ENCODE results near the gene LRFN3.

LRFN3 gene

DNA sequence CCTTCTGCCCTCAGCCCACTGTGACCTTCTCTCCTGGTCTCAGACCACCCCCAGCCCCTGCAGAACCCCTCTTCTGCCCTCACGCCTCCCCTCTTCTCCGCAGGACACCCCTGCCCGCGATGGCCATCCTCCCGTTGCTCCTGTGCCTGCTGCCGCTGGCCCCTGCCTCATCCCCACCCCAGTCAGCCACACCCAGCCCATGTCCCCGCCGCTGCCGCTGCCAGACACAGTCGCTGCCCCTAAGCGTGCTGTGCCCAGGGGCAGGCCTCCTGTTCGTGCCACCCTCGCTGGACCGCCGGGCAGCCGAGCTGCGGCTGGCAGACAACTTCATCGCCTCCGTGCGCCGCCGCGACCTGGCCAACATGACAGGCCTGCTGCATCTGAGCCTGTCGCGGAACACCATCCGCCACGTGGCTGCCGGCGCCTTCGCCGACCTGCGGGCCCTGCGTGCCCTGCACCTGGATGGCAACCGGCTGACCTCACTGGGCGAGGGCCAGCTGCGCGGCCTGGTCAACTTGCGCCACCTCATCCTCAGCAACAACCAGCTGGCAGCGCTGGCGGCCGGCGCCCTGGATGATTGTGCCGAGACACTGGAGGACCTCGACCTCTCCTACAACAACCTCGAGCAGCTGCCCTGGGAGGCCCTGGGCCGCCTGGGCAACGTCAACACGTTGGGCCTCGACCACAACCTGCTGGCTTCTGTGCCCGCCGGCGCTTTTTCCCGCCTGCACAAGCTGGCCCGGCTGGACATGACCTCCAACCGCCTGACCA lies 3.3 kb downstream of the LRFN3 start:
- Histone ChIP-seq H3K27ac (no peak overlapping the region), H3K4me3 (no peak overlapping the region)
- DNase-seq (ENCODE audit: low spot score), result no peak
- TF ChIP-seq, protein P1, sequence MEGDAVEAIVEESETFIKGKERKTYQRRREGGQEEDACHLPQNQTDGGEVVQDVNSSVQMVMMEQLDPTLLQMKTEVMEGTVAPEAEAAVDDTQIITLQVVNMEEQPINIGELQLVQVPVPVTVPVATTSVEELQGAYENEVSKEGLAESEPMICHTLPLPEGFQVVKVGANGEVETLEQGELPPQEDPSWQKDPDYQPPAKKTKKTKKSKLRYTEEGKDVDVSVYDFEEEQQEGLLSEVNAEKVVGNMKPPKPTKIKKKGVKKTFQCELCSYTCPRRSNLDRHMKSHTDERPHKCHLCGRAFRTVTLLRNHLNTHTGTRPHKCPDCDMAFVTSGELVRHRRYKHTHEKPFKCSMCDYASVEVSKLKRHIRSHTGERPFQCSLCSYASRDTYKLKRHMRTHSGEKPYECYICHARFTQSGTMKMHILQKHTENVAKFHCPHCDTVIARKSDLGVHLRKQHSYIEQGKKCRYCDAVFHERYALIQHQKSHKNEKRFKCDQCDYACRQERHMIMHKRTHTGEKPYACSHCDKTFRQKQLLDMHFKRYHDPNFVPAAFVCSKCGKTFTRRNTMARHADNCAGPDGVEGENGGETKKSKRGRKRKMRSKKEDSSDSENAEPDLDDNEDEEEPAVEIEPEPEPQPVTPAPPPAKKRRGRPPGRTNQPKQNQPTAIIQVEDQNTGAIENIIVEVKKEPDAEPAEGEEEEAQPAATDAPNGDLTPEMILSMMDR (IDR thresholded peaks at IDR 0.05), result no peak

DNA sequence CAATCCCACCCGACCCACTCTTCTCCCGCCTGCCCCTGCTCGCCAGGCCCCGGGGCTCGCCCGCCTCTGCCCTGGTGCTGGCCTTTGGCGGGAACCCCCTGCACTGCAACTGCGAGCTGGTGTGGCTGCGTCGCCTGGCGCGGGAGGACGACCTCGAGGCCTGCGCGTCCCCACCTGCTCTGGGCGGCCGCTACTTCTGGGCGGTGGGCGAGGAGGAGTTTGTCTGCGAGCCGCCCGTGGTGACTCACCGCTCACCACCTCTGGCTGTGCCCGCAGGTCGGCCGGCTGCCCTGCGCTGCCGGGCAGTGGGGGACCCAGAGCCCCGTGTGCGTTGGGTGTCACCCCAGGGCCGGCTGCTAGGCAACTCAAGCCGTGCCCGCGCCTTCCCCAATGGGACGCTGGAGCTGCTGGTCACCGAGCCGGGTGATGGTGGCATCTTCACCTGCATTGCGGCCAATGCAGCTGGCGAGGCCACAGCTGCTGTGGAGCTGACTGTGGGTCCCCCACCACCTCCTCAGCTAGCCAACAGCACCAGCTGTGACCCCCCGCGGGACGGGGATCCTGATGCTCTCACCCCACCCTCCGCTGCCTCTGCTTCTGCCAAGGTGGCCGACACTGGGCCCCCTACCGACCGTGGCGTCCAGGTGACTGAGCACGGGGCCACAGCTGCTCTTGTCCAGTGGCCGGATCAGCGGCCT lies 4.1 kb downstream of the LRFN3 start:
- no peak for DNase-seq (ENCODE audit: low spot score)
- no peak overlapping the region for H3K27ac ChIP-seq
- H3K4me3 ChIP-seq, result no peak overlapping the region
- TF ChIP-seq, protein P1 (IDR thresholded peaks at IDR 0.05), result no peak

DNA sequence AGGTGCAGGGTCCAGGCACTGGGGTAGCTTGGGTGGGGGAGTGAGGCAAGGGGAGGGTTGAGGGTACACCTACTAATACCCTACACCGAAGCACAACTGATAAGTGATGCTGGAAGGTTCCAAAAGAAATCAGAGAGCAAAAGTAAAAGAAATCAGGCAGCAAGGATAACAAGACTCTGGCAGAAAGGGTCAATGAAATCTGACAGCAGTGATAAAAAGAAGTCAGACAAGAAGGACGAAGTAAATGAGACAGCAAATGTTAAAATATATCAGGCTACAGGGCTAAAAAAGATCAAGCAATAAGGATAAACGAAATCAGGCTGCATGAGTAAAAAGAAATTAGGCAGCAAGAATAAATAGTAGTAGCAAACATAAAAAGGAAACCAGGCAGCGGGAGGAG lies 4.7 kb downstream of the LRFN3 start:
- Histone ChIP-seq H3K27ac (no peak overlapping the region), H3K4me3 (no peak overlapping the region)
- TF ChIP-seq, protein P1 (IDR thresholded peaks at IDR 0.05), result no peak
- no peak for DNase-seq (ENCODE audit: low spot score)

DNA sequence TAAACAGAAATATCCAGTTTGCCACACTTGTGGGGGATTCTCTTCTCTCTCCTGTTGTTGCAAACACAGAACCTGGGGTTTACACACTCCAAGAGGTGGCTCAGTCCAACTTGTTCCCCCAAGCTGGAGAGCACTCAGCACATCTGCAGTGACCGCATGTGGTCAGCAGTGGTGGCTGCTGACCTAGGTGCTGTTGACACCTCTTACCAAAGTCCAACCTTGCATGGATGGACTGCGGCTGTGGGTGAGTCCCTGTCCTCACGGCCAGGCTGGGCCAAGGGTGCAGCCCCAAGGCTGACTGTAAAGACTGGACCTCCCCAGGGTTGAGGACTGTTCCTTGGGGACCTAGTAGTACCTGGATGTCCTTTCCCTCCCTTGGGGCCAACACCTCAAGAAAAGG lies 6.1 kb downstream of the LRFN3 start:
- no peak overlapping the region for H3K4me3 ChIP-seq
- DNase-seq (ENCODE audit: low spot score), result no peak
- no peak overlapping the region for H3K27ac ChIP-seq
- TF ChIP-seq, protein P1 (IDR thresholded peaks at IDR 0.05), result no peak

DNA sequence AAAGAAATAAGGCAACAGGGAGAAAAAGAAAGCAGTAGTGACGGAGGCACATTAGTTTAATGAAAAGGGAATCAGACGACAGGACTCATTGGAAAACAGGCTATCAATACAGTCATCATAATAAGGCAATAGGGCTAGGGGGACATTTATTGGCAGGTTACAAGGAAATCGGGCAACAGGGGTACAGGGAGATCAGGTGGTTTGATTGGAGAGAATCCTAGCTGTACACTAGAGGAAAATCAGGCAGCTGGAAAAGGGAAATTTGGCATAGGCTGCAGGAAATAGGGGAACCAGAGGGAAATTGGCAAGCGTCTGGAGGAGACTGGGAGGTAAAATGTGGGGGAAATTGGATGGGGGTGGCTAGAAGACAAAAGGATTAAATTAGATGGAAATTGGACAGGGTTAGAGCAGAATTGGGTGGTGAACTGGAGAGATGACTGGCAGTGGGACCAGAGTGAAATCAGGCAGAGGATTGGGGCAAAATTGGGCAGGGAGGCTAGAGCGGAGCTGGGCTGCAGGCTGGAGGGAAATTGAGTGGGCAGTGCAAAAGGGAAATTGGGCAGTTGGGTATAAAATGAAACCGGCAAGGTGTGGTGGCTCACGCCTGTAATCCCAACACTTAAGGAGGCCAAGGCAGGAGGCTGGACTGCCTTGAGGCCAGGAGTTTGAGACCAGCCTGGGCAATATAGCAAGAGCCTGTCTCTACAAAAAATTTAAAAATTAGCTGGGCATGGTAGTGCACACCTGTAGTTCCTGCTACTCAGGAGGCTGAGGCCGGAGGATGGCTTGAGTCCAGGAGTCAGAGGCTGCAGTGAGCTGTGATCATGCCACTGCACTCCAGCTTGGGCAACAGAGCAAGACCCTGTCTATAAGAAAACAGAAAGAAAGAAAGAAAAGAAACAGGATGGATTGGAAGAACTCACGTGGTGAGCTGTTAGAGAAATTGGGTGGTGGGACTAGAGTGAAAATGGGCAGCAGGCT lies 7.4 kb downstream of the LRFN3 start:
- Histone ChIP-seq H3K27ac (no peak overlapping the region), H3K4me3 (no peak overlapping the region)
- TF ChIP-seq, protein P1 (IDR thresholded peaks at IDR 0.05), result no peak
- DNase-seq (ENCODE audit: low spot score), result no peak

DNA sequence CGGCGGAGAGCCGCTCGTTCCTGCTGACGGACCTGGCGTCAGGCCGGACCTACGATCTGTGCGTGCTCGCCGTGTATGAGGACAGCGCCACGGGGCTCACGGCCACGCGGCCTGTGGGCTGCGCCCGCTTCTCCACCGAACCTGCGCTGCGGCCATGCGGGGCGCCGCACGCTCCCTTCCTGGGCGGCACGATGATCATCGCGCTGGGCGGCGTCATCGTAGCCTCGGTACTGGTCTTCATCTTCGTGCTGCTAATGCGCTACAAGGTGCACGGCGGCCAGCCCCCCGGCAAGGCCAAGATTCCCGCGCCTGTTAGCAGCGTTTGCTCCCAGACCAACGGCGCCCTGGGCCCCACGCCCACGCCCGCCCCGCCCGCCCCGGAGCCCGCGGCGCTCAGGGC lies 8.4 kb downstream of the LRFN3 start:
- TF ChIP-seq, protein P1 (IDR thresholded peaks at IDR 0.05), result no peak
- DNase-seq (ENCODE audit: low spot score), result no peak
- Histone ChIP-seq H3K4me3 (no peak overlapping the region), H3K27ac (no peak overlapping the region)
